ENCODE data around the gene FNDC1.
A peak's percentile ranks its signal among the peaks of the same experiment; 100 is the strongest.

DNA sequence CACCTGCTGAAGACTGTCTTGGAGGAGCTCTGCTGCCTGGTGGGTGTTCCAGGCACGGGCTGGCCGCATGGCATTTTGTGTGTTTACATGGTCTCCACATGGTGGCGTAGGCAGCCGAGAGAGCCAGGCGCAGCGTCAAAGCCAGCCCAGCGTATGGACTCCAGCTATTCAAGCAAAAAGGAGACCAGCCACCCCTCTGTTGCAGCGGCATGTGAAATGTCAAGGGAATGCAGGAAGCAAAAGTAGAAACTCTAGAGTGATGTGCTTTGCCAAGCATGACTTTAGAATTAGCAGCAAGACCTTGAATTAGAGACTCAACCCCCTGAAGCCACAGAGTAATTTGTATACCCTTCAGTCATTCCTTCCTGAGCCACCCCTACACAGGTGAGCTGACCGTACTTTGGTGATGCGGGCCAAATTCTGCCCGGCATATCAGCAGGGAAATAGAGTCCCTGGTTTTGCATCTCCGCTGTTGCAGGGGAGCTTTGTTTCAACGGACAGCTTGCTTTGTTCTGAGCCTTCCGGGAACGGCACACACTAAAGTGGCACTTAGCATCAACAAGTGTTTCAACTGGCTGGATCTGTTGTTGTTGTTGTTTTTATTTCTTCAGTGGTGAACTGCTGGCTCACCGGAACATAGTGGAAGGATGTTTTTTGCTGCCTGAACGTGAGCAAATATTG is 48.5 kb downstream of the FNDC1 start:
- TF ChIP-seq POLR2A (IDR thresholded peaks at IDR 0.05) = no peak
- TF ChIP-seq, protein P1, sequence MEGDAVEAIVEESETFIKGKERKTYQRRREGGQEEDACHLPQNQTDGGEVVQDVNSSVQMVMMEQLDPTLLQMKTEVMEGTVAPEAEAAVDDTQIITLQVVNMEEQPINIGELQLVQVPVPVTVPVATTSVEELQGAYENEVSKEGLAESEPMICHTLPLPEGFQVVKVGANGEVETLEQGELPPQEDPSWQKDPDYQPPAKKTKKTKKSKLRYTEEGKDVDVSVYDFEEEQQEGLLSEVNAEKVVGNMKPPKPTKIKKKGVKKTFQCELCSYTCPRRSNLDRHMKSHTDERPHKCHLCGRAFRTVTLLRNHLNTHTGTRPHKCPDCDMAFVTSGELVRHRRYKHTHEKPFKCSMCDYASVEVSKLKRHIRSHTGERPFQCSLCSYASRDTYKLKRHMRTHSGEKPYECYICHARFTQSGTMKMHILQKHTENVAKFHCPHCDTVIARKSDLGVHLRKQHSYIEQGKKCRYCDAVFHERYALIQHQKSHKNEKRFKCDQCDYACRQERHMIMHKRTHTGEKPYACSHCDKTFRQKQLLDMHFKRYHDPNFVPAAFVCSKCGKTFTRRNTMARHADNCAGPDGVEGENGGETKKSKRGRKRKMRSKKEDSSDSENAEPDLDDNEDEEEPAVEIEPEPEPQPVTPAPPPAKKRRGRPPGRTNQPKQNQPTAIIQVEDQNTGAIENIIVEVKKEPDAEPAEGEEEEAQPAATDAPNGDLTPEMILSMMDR (IDR thresholded peaks at IDR 0.05) = peak in 1 of 3 experiments; percentile 40
